Right lobe of liver (tissue), 6 donors: Measurements from ENCODE around the gene PHETA1. TPM values are rescaled to one million over a fixed set of nuclear protein-coding genes. Genes with fewer than 3 reads are reported as not detected.
"Not testable (repeated sequence)": the region's sequence is repeated elsewhere in the genome, so short reads cannot be mapped to it uniquely, and the experiment has no call there.

Experiments used
- ATAC-seq, 4 donors: fragments of 200-7000 bp; cut with Tn5 transposase; one replicate each; pipeline ENCODE4 v1.9.1; 2020; ENCODE audit warnings: mild to moderate bottlenecking in 4 of 4, moderate library complexity in 4 of 4
- DNase-seq, 3 donors: peaks; one replicate each; pipeline ENCODE4 v3.0.0-alpha.2; 2020
- H3K27ac ChIP-seq, 3 donors: fragments of 200-600 bp; one replicate each; pipeline ENCODE4 v1.8.0; 2022
- H3K27me3 ChIP-seq, 2 donors: fragments of 200-600 bp; one replicate each; pipeline ENCODE4 v1.8.0; 2022
- H3K36me3 ChIP-seq, 4 donors: fragments of 200-600 bp; sonication (generic) in 1 of 4; one replicate each; pipeline versions ENCODE4 v1.5.1 to v1.8.0; 2017 to 2022; ENCODE audit warnings: control low read depth in 1 of 4
- H3K4me1 ChIP-seq, 4 donors: fragments of 200-600 bp; sonication (generic) in 1 of 4; one replicate each; pipeline versions ENCODE4 v1.5.1 to v1.8.0; 2017 to 2022; ENCODE audit warnings: control low read depth in 1 of 4
- H3K4me3 ChIP-seq, 3 donors: fragments of 200-600 bp; one replicate each; pipeline ENCODE4 v1.8.0; 2022
- H3K9me3 ChIP-seq, 4 donors: fragments of 200-600 bp; sonication (generic) in 1 of 4; one replicate each; pipeline versions ENCODE4 v1.5.1 to v1.8.0; 2017 to 2022; ENCODE audit warnings: control low read depth in 1 of 4
- CTCF ChIP-seq, 4 donors: fragments of 200-600 bp in 3 of 4; fragments of 450-650 bp in 1 of 4; IDR thresholded peaks; one replicate each; pipeline versions ENCODE4 v1.5.1 to v1.8.0; 2016 to 2022; ENCODE audit warnings: antibody characterized with exemption in 4 of 4, mild to moderate bottlenecking in 2 of 4
- POLR2A ChIP-seq: fragments of 450-650 bp; IDR thresholded peaks from one replicate; pipeline ENCODE4 v1.6.1; 2017; ENCODE audit warnings: antibody characterized with exemption, mild to moderate bottlenecking
- WGBS: methylation state at CpG from one replicate; pipeline ENCODE4 v1.1.6; 2018; ENCODE audit warnings: low coverage, low lambda C conversion rate; ENCODE audit not compliant: insufficient coverage; ENCODE audit errors: missing lambda C conversion rate; 5-methylcytosine and 5-hydroxymethylcytosine counted together
- intact Hi-C, 2 donors: fragments of 100-400 bp; cut with DNase I; formaldehyde crosslinking; loops; one replicate each; pipeline versions ENCODE4 v1.11.2 to v1.14.1; 2022
- total RNA-seq, 6 experiments: library from RNA; depleted of rRNA in 2 of 6; stranded (reverse); fragments of >200 nt in 2 of 6; fragmentation: NEBNext Ultra II Directional in 3 of 6; extraction: Animal tissue kit (Norgen Biotek cat#: 25700) in 3 of 6; gene quantifications; one replicate each; pipeline versions ENCODE4 v1.1.0 to v1.2.4, GENCODE V29; 2016 to 2023
- donor health status: DM: no; HTN: yes; CAD: no.
- donor health status: DM: no; HTN: no; CAD: no.
- donor health status: DM: no; HTN: no; CAD: no.
- donor health status: DM: no; HTN: yes; CAD: no.
- donor health status: DM: no; HTN: yes; CAD: no.

Gene PHETA1
- total RNA-seq, 6 experiments from 2014 or later = 4.2 to 14.8 (median 7.0) TPM

- TF ChIP-seq POLR2A = no peak
- no peak for TF ChIP-seq CTCF (IDR thresholded peaks at IDR 0.05)
- WGBS = 54% methylated on average over 4 of the region's 7 CpGs
- H3K4me3 ChIP-seq = no peak overlapping the region
- peaks cover 0 to 10% (median under 1%) of the 10 kb centered on the region in 4 donors for H3K36me3 ChIP-seq
- DNase-seq = no peak
- peak; percentile 29 to 50 (median 35) for ATAC-seq
- H3K4me1 ChIP-seq = no peaks in the 10 kb centered on the region
- H3K27me3 ChIP-seq = no peaks in the 10 kb centered on the region
- intact Hi-C loops = no loop called here
- H3K27ac ChIP-seq = no peak overlapping the region
- H3K9me3 ChIP-seq = no peaks in the 10 kb centered on the region
Observed at GRCh38 chr12:111339321-111339938, 29.5 kb downstream of the PHETA1 start.

- intact Hi-C loops = no loop called here
- Histone ChIP-seq H3K4me1 (no peaks in the 10 kb centered on the region), H3K27ac (no peak overlapping the region), H3K4me3 (no peak overlapping the region), H3K9me3 (no peaks in the 10 kb centered on the region), H3K36me3 (peaks cover 0 to 10% (median under 1%) of the 10 kb centered on the region in 4 donors), H3K27me3 (no peaks in the 10 kb centered on the region)
- TF ChIP-seq POLR2A = no peak
- TF ChIP-seq CTCF (IDR thresholded peaks at IDR 0.05) = no peak
- ATAC-seq (no peak), DNase-seq (no peak)
- WGBS = 90% methylated on average over 2 of the region's 12 CpGs
Observed at GRCh38 chr12:111338096-111338495, 30.8 kb downstream of the PHETA1 start.

- Histone ChIP-seq H3K9me3 (no peaks in the 10 kb centered on the region), H3K36me3 (peaks cover 0 to 10% (median under 1%) of the 10 kb centered on the region in 4 donors), H3K4me1 (no peaks in the 10 kb centered on the region), H3K27ac (no peak overlapping the region), H3K4me3 (no peak overlapping the region), H3K27me3 (no peaks in the 10 kb centered on the region)
- DNase-seq = no peak
- no peak for ATAC-seq
- TF ChIP-seq CTCF (IDR thresholded peaks at IDR 0.05) = no peak
- TF ChIP-seq POLR2A = no peak
- WGBS = 83% methylated on average over 5 of the region's 5 CpGs
- intact Hi-C loops = no loop called here
Observed at GRCh38 chr12:111337371-111337770, 31.5 kb downstream of the PHETA1 start.

GRCh38 chr12:111336411-111336810, 32.5 kb downstream of the PHETA1 start:
- H3K36me3 ChIP-seq, H3K27ac ChIP-seq, H3K9me3 ChIP-seq, ATAC-seq, DNase-seq, H3K4me1 ChIP-seq, H3K4me3 ChIP-seq, H3K27me3 ChIP-seq, intact Hi-C loops: not testable (repeated sequence)
- WGBS = 90% methylated on average over 3 of the region's 6 CpGs

- TF ChIP-seq CTCF (IDR thresholded peaks at IDR 0.05) (no peak), POLR2A (no peak)
- intact Hi-C loops = no loop called here
- Histone ChIP-seq H3K9me3 (no peaks in the 10 kb centered on the region), H3K4me3 (no peak overlapping the region), H3K27me3 (no peaks in the 10 kb centered on the region), H3K27ac (no peak overlapping the region), H3K36me3 (peaks cover 0 to 4% (median under 1%) of the 10 kb centered on the region in 4 donors), H3K4me1 (no peaks in the 10 kb centered on the region)
- ATAC-seq (no peak), DNase-seq (no peak)
- 54% methylated on average over 3 of the region's 7 CpGs for WGBS
Observed at GRCh38 chr12:111335811-111336210, 33.1 kb downstream of the PHETA1 start.

- ATAC-seq, intact Hi-C loops, H3K4me1 ChIP-seq, H3K36me3 ChIP-seq, H3K9me3 ChIP-seq, H3K27ac ChIP-seq, H3K27me3 ChIP-seq, H3K4me3 ChIP-seq, DNase-seq: not testable (repeated sequence)
- WGBS = 91% methylated on average over 10 of the region's 10 CpGs
Observed at GRCh38 chr12:111335301-111335700, 33.6 kb downstream of the PHETA1 start.
